Heart right ventricle (tissue), 16 donors: ENCODE measurements around the gene PVRIG. TPM values are rescaled to one million over a fixed set of nuclear protein-coding genes. Genes with fewer than 3 reads are reported as not detected.
"Not testable (repeated sequence)": the region's sequence is repeated elsewhere in the genome, so short reads cannot be mapped to it uniquely, and the experiment has no call there.

Source experiments
- ATAC-seq, 8 donors: fragments of 200-7000 bp; cut with Tn5 transposase; one replicate each; pipeline ENCODE4 v1.9.1; 2020; ENCODE audit warnings: mild to moderate bottlenecking in 8 of 8, moderate library complexity in 8 of 8, moderate number of reproducible peaks in 1 of 8
- DNase-seq, 2 donors: peaks; one replicate each; pipeline ENCODE4 v3.0.0-alpha.2; 2020
- H3K27ac ChIP-seq, 10 donors: fragments of 200-600 bp; sonication (generic) in 2 of 10; one replicate each; pipeline versions ENCODE4 v1.5.0 to v1.8.0; 2020 to 2022; ENCODE audit warnings: mild to moderate bottlenecking in 3 of 10
- H3K27me3 ChIP-seq, 7 donors: fragments of 200-600 bp; one replicate each; pipeline ENCODE4 v1.8.0; 2021 to 2022; ENCODE audit warnings: mild to moderate bottlenecking in 2 of 7
- H3K36me3 ChIP-seq, 9 donors: fragments of 200-600 bp; sonication (generic) in 1 of 9; one replicate each; pipeline versions ENCODE4 v1.5.0 to v1.8.0; 2020 to 2022; ENCODE audit warnings: mild to moderate bottlenecking in 2 of 9
- H3K4me1 ChIP-seq, 9 donors: fragments of 200-600 bp; sonication (generic) in 1 of 9; one replicate each; pipeline versions ENCODE4 v1.5.0 to v1.8.0; 2020 to 2022; ENCODE audit warnings: mild to moderate bottlenecking in 4 of 9
- H3K4me3 ChIP-seq, 10 donors: fragments of 200-600 bp; sonication (generic) in 2 of 10; one replicate each; pipeline versions ENCODE4 v1.5.0 to v1.8.0; 2020 to 2022; ENCODE audit warnings: mild to moderate bottlenecking in 7 of 10, moderate library complexity in 2 of 10
- H3K9me3 ChIP-seq, 11 donors: fragments of 200-600 bp in 10 of 11; sonication (generic) in 2 of 11; one replicate each; pipeline versions ENCODE4 v1.5.0 to v1.8.0; 2013 to 2022; ENCODE audit warnings: mild to moderate bottlenecking in 2 of 11, control low read depth in 1 of 11, moderate library complexity in 1 of 11
- WGBS, 2 donors: extraction: QIAGEN DNeasy Blood & Tissue Kit; methylation state at CpG; one replicate each; pipeline ENCODE4 v1.1.7; 2013; ENCODE audit warnings: inconsistent platforms in 1 of 2; 5-methylcytosine and 5-hydroxymethylcytosine counted together
- intact Hi-C, 10 donors: fragments of 100-400 bp; cut with DNase I; formaldehyde crosslinking; loops; one replicate each; pipeline versions ENCODE4 v1.11.1 to v1.14.2; 2022
- polyA plus RNA-seq, 2 donors: library from polyadenylated mRNA; stranded (reverse); fragments of 200-250 nt; gene quantifications; one replicate each; pipeline ENCODE4 v1.2.3, GENCODE V29; 2013
- total RNA-seq, 10 donors: library from RNA; stranded (reverse); fragmentation: NEBNext Ultra II Directional in 3 of 10; extraction: Animal tissue kit (Norgen Biotek cat#: 25700) in 3 of 10; gene quantifications; one replicate each; pipeline versions ENCODE4 v1.2.1 to v1.2.4, GENCODE V29; 2021 to 2023
- TF ChIP-seq, protein P1 (sequence below), 9 donors: fragments of 200-600 bp; sonication (generic) in 2 of 9; IDR thresholded peaks; one replicate each; pipeline versions ENCODE4 v1.5.0 to v1.8.0; 2021 to 2022; ENCODE audit warnings: antibody characterized with exemption in 9 of 9, mild to moderate bottlenecking in 5 of 9, moderate library complexity in 1 of 9
- donor health status: Arrhythmogenic right ventricular cardiomyopathy.
- donor health status: ischemic (EF 13 %, LVEDD 7.1; RV severe dilation, severe dysfunction).
- donor health status: healthy with polysubstance abuse.
- donor health status: DM: no; HTN: yes; CAD: no.
- donor health status: DM: no; HTN: no; CAD: no.
- donor health status: ischemic (EF 25% LVEDD 6.9; RV normal size, moderate dysfunction).
- donor health status: ischemic (EF 25% LVEDD 5.7; RV mildly dilated, moderate dysfunction).
- donor health status: healthy.
- donor health status: DM: yes; HTN: yes; CAD: no.
- donor health status: Ischemic cardiomyopathy.
- donor health status: ischemic (EF 35%, LVEDD 5.7; RV mildly dilated, moderate dysfunction).
- donor health status: nonischemic (EF 11% LVEDD 7.7; RV severe dilation, severe dysfunction).
- donor health status: DM: yes; HTN: yes; CAD: no.
- donor health status: PGD.
- donor health status: ischemic (EF 29% LVEDD 5.4; RV normal size, mild dysfunction).
- donor health status: nonischemic (EF 23%, LVEDD 6.1; RV moderate dilation, normal function).

PVRIG gene
- total and polyA plus RNA-seq, 12 donors: 0.22 to 2.1 (median 0.59) TPM; not detected in 9

DNA sequence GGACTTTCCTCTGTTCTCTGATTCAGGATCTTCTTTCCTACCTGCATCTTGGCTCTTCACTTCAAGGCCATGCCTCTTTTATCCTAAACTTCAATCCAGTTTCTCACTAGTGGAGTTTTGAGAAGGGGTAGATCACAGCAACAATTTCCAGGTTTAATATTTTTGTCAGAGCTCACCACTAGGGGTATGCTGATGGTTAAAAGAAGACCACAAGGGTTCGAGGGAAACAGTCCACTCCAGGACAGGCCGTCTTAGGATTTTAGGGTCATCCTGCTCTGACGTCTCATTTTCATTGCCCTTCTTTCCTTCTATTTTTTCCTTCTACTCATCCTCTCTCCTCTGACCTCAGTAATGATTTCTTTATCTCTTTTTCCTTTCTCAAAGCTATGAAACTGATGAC, 30.7 kb upstream of the PVRIG start:
- ATAC-seq (no peak), DNase-seq (no peak)
- 71 to 79% methylated on average over 3 of the region's 3 CpGs for WGBS, 2 donors
- Histone ChIP-seq H3K27ac (no peak overlapping the region), H3K9me3 (no peaks in the 10 kb centered on the region), H3K36me3 (no peaks in the 10 kb centered on the region), H3K4me3 (no peak overlapping the region), H3K4me1 (peaks cover 0 to 24% (median 0%) of the 10 kb centered on the region in 9 donors), H3K27me3 (peaks cover 0 to under 1% (median 0%) of the 10 kb centered on the region in 7 donors)
- TF ChIP-seq, protein P1, sequence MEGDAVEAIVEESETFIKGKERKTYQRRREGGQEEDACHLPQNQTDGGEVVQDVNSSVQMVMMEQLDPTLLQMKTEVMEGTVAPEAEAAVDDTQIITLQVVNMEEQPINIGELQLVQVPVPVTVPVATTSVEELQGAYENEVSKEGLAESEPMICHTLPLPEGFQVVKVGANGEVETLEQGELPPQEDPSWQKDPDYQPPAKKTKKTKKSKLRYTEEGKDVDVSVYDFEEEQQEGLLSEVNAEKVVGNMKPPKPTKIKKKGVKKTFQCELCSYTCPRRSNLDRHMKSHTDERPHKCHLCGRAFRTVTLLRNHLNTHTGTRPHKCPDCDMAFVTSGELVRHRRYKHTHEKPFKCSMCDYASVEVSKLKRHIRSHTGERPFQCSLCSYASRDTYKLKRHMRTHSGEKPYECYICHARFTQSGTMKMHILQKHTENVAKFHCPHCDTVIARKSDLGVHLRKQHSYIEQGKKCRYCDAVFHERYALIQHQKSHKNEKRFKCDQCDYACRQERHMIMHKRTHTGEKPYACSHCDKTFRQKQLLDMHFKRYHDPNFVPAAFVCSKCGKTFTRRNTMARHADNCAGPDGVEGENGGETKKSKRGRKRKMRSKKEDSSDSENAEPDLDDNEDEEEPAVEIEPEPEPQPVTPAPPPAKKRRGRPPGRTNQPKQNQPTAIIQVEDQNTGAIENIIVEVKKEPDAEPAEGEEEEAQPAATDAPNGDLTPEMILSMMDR (IDR thresholded peaks at IDR 0.05): no peak
- intact Hi-C loops: no loop called here

DNA sequence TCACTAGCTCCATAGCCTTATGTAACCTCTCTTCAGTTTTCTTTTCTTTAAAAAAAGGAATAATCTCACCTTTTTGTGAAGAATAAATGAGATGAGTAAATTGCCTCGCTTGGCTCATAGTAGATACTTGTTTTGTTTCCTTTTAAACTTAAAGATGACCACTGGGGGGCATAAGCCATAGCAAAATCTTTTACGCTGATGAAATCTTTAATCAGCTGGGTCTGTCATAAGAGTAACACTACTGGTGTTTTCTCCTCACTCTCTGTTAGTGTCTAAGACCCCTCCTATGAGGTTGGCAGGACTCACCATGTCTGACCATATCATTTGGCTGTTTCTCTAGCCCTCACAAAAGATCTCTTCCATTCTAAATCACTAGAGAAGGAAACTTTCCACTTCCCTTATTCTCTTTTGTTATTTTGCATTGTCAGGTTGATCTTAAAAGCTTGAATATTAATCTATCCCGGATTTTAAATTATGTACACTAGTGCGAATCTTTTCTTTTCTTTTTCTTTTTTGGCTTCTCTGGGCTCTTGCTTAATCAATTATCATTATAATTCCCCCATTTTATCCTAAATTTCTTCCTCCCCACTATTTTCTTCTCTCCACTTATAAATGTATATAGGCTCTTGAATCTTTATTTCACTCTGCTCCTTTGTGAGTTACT, 29.6 kb upstream of the PVRIG start:
- Histone ChIP-seq H3K4me1 (peaks cover 0 to 24% (median 0%) of the 10 kb centered on the region in 9 donors), H3K36me3 (no peaks in the 10 kb centered on the region), H3K27me3 (peaks cover 0 to 6% (median 0%) of the 10 kb centered on the region in 7 donors), H3K9me3 (no peaks in the 10 kb centered on the region), H3K27ac (no peak overlapping the region), H3K4me3 (no peak overlapping the region)
- DNase-seq: no peak
- ATAC-seq: peak in 1 of 8 donors; percentile 20
- 70 to 71% methylated on average over 4 of the region's 4 CpGs for WGBS, 2 donors
- intact Hi-C loops: no loop called here
- TF ChIP-seq, protein P1 (IDR thresholded peaks at IDR 0.05): peak in 7 of 9 donors; percentile 16 to 49 (median 42)

GRCh38 chr7:100191775-100192174, 28.0 kb upstream of the PVRIG start:
- ATAC-seq: no peak
- H3K27ac ChIP-seq: no peak overlapping the region
- no peak overlapping the region for H3K4me3 ChIP-seq
- peaks cover 0 to 24% (median 0%) of the 10 kb centered on the region in 9 donors for H3K4me1 ChIP-seq
- WGBS, 2 donors: 63 to 66% methylated on average over 2 of the region's 2 CpGs
- no peaks in the 10 kb centered on the region for H3K9me3 ChIP-seq
- no peak for DNase-seq
- H3K36me3 ChIP-seq: no peaks in the 10 kb centered on the region
- intact Hi-C loops: no loop called here
- TF ChIP-seq, protein P1 (IDR thresholded peaks at IDR 0.05): no peak
- H3K27me3 ChIP-seq: peaks cover 0 to 6% (median 0%) of the 10 kb centered on the region in 7 donors

DNA sequence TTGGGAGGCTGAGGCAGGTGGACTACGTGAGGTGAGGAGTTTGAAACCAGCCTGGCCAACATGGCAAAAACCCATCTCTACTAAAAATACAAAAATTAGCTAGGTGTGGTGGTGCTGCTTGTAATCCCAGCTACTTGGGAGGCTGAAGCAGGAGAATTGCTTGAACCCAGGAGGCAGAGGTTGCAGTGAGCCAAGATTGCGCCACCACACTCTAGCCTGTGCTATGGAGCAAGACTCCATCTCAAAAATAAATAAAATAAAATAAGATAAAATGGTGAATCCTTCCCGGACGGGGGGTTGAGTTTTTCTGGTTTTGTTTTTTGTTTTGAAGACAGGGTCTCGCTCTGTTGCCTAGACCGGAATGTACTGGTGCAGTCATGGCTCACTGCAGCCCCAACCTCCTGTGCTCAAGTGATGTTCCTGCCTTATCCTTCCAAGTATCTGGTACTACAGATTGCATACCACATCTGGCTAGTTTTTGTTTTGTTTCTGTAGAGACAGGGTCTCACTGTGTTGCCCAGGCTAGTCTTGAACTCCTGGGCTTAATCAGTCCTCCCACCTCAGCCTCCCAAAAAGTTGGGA, 27.4 kb upstream of the PVRIG start:
- 95 to 97% methylated on average over 6 of the region's 6 CpGs for WGBS, 2 donors
- ATAC-seq, H3K4me3 ChIP-seq, H3K27me3 ChIP-seq, H3K27ac ChIP-seq, intact Hi-C loops, H3K9me3 ChIP-seq, H3K36me3 ChIP-seq, DNase-seq: not testable (repeated sequence)
- peaks cover 0 to 24% (median 0%) of the 10 kb centered on the region in 9 donors for H3K4me1 ChIP-seq

- H3K9me3 ChIP-seq: no peaks in the 10 kb centered on the region
- WGBS, 2 donors: 75 to 87% methylated on average over 3 of the region's 3 CpGs
- no peaks in the 10 kb centered on the region for H3K36me3 ChIP-seq
- H3K4me1 ChIP-seq: peaks cover 0 to 24% (median 0%) of the 10 kb centered on the region in 9 donors
- no peak for DNase-seq
- intact Hi-C loops: no loop called here
- TF ChIP-seq, protein P1 (IDR thresholded peaks at IDR 0.05): no peak
- peaks cover 0 to 6% (median 0%) of the 10 kb centered on the region in 7 donors for H3K27me3 ChIP-seq
- no peak overlapping the region for H3K27ac ChIP-seq
- ATAC-seq: no peak
- H3K4me3 ChIP-seq: no peak overlapping the region
Observed at GRCh38 chr7:100192969-100193368, 26.8 kb upstream of the PVRIG start.
